ENCODE measurements around the gene IGSF21. TPM values are rescaled to one million over a fixed set of nuclear protein-coding genes. Genes with fewer than 3 reads are reported as not detected.

IGSF21 gene
- not detected in 2 replicates for total RNA-seq

- no peak within 1 kb of the TSS for H3K4me3 ChIP-seq (ENCODE audit: low read depth, low read length)
- TF ChIP-seq CTCF (IDR thresholded peaks at IDR 0.05; ENCODE audit: insufficient read depth, low read depth, low read length) = no peak
- DNase-seq (ENCODE audit: low read depth) = no peak
Observed at GRCh38 chr1:18107369-18108298, at the start of gene IGSF21. IGSF21 (plus strand) TSS chr1:18107798; CDS start chr1:18108129, 331 bp downstream.

GRCh38 chr1:18058206-18058921, 49.2 kb upstream of the IGSF21 start:
- TF ChIP-seq CTCF (IDR thresholded peaks at IDR 0.05; ENCODE audit: insufficient read depth, low read depth, low read length) = no peak
- DNase-seq (ENCODE audit: low read depth) = no peak
- H3K4me3 ChIP-seq (ENCODE audit: low read depth, low read length) = no peak overlapping the region

- no peak for TF ChIP-seq CTCF (IDR thresholded peaks at IDR 0.05; ENCODE audit: insufficient read depth, low read depth, low read length)
Observed at GRCh38 chr1:18058981-18059605, 48.5 kb upstream of the IGSF21 start.

GRCh38 chr1:18060366-18060765, 47.2 kb upstream of the IGSF21 start:
- DNase-seq (ENCODE audit: low read depth) = no peak
- TF ChIP-seq CTCF (IDR thresholded peaks at IDR 0.05; ENCODE audit: insufficient read depth, low read depth, low read length) = no peak
- H3K4me3 ChIP-seq (ENCODE audit: low read depth, low read length) = no peak overlapping the region

More at GRCh38 chr1:18058981-18059605, 48.5 kb upstream of the IGSF21 start:
- no peak for DNase-seq (ENCODE audit: low read depth)
- no peak overlapping the region for H3K4me3 ChIP-seq (ENCODE audit: low read depth, low read length)

GRCh38 chr1:18062185-18062584, 45.4 kb upstream of the IGSF21 start:
- TF ChIP-seq CTCF (IDR thresholded peaks at IDR 0.05; ENCODE audit: insufficient read depth, low read depth, low read length) = no peak
- H3K4me3 ChIP-seq (ENCODE audit: low read depth, low read length) = no peak overlapping the region
- DNase-seq (ENCODE audit: low read depth) = no peak

- no peak for DNase-seq (ENCODE audit: low read depth)
- no peak for TF ChIP-seq CTCF (IDR thresholded peaks at IDR 0.05; ENCODE audit: insufficient read depth, low read depth, low read length)
- no peak overlapping the region for H3K4me3 ChIP-seq (ENCODE audit: low read depth, low read length)
Observed at GRCh38 chr1:18064534-18064933, 43.1 kb upstream of the IGSF21 start.

Measured in fibroblast of villous mesenchyme (primary cell).